NK-92 treated with Interleukin-12 subunit alpha and Interleukin-12 subunit beta, amount 100 ng/mL, for 24 hours (cell line): ENCODE data around the gene MILR1.
A peak's percentile ranks its signal among the peaks of the same experiment; 100 is the strongest.

ENCODE experiments used
- DNase-seq: peaks from one replicate; lab custom pipeline; 2025; lab: John Stamatoyannopoulos, UW

Gene MILR1

DNA sequence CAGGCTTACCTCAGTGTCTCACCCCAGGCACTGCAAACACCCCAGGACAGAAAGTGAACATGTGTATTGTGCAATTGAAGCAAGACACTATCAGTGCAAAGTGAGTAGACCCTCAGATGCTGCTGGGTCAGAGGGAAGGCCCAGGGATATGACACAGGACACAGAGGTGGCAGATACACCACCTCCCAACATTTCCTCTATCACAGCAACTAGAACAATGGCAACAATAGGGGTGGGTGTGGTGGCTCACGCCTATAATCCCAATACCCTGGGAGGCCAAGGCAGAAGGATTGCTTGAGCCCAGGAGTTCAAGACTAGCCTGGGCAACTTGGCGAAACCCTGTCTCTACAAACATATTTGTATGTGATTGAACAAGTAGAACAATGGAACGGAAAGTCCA lies 22.5 kb downstream of the MILR1 start:
- DNase-seq: no peak

DNA sequence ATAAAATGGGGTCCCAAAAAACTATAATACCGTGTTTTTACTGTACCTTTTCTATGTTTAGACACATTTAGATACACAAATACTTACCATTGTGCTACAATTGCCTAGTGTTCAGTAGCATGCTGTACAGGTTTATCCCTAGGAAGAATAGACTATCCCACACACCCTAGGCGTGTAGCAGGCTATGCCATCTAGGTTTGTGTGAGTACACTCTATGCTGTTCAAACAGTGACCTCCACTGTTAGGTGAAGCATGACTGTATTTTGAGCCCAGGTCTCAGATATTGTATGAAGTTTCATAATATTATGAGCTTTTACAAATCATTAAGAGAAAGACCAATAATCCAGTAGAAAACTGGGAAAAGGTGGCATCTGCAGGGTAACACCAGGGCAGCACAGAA lies 23.6 kb downstream of the MILR1 start:
- DNase-seq: no peak

DNA sequence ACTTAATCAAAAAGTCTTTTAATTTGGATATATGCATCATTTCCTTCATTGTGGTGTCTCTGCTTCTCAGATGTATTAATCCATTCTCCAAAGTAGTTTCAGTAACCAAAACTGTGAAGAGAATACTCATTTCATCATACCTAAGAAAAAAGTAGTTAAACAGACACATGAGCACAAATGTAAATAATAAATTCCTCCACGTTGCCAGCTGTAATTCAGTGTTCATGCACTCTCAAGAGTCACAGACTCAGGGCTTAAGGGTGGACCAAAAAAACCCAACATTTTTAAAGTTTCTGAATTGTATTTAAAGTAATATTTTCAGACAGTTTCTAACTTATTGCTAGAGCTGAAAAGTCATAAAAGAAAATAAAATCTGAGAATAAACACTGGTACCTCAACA lies 28.9 kb downstream of the MILR1 start:
- DNase-seq: no peak

DNA sequence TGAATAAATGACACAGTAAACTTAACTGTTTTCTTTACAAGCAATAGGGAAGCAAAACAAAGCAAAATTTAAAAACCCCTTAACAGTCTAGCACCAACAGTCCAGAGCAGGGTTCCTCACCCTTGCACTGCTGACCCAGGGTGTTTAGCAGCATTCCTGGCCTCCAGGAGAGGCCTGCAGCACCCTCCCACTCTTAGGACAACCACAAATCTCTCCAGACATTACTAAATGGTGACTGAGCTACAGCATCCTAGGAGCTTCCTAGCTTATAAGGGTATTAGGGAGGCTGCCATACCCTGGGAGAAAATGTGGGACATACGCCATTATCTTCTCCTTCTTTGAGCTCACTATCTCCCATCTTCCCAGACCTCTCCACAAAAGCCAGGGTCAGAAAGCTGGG lies 32.0 kb downstream of the MILR1 start:
- no peak for DNase-seq

DNA sequence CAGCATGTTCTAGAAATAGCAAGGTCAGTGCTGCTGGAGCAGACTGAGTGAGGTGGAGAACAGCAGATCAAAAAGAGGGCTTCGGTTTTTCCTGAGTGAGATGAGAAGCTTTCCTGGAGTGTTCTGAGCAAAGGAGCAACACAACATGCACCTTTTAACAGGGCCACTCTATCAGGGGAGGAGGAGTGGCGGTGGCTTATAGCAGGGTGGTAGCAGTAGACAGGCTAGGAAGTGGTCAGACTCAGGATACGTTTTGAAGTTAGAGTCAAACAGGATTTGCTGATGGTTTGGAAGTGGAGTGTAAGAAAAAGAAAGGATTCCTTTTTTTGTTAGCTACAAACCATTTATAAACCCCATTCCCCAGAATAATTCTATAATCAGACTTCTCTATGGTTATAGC lies 35.5 kb downstream of the MILR1 start:
- DNase-seq: no peak

DNA sequence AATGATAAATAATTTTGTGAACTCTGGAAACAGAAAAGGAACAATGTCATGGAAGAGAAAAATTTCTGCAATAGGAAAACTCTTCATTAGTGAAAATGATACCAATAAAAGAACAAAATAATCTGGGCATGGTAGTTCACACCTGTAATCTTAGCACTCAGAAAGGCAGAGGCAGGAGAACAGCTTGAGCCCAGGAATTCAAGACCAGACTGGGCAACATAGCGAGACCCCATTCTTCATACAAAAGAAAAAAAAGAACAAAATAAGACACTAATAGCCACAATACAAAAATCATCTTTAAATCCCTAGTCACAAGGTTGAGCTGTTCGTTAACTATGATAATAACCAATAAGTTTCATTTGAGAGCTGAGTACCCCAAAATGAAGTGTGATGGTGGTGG lies 39.4 kb downstream of the MILR1 start:
- DNase-seq: no peak

DNA sequence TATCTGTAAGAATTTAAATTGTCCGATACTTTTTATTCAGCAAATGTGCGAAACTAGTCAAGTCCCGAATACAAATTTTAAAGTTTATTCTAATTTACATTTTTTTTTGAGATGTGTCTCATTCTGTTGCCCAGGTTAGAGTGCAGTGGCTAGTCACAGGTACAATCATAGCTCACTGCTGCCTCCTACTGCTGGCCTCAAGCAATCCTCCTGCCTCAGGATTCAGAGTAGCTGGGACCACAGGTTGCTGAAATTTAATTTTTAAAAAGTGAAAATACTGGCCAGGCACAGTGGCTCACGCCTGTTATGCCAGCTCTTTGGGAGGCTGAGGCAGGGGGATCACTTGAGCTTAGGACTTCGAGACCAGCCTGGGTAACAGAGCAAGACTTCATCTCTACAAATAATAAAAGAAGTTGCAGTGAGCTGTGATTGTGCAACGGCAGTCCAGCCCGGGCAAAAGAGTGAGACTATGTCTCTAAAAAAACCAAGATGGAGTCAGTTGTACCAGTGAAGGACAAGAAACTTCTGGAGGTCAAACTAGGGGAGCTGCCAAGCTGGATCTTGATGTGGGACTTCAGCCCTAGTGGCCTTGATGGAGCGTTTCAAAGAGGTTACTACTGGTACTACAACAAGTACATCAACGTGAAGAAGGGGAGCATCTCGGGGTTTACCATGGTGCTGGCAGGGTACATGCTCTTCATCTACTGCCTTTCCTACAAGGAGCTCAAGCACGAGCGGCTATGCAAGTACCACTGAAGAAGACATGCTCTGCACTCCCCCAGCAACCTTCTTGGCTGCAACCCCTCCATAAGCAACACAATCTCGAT lies 42.3 kb downstream of the MILR1 start:
- peak; percentile 14 for DNase-seq

DNA sequence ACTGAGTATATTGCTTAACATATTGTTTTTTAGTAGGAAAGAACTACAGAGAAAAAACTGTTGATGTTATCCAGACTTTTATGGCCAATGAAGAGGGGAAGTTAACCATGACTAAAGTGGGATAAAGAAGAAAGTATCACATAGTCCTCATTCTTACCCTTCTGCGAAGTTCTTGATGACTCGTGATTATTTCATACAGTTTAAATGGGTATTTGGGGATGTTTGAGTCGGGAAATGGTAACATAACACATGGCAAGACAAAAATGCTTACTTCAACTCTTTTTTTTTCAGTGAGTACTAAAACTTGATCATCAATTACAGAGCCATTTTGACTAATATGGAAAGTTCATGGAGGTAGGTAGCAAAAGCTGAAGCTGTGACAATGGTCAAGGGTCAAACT lies 43.1 kb downstream of the MILR1 start:
- no peak for DNase-seq

DNA sequence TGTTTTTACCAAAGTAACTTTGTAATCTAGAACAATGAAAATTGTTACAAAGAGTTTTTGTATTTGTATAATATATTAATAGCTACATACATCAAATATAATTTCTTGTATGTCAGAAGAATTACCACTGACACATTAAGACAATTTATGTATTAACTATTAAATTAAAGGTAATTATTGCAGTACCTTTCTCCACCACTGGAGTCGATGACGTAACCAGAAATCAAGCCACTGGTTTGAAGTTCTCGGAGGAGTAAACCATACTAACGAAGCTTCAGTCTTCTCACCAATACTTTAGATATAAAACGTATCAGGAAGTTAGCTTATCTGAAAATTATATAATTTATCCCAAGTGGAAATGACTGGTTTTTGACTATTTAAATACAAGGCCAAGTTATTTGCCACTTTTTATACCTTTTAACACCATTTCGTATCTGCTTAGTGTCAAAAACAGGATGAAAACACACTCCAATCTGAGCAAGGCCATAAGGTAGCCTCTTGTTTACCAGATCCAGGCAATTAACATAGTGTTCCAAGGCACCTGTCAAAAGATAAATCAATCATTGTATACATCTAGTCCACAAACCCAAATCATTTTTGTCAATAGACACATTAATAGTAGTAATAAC lies 43.7 kb downstream of the MILR1 start:
- no peak for DNase-seq

DNA sequence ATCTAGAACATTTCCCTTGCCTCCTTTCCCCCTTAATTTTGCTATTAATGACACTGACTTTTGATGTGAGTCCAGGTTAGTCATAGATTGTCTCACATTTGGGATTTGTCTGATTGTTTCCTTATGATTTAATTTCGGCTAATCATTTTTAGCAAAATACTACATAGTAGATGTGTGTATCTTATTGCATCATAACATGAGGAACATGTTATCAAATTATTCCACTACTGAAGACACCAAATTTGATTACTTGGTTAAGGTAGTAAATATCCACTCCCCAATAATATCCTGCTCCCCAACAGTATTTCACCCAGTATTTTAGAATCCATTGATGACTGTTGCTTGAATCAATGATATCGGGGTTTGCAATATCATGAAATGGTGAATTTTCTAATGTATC lies 45.2 kb downstream of the MILR1 start:
- no peak for DNase-seq

DNA sequence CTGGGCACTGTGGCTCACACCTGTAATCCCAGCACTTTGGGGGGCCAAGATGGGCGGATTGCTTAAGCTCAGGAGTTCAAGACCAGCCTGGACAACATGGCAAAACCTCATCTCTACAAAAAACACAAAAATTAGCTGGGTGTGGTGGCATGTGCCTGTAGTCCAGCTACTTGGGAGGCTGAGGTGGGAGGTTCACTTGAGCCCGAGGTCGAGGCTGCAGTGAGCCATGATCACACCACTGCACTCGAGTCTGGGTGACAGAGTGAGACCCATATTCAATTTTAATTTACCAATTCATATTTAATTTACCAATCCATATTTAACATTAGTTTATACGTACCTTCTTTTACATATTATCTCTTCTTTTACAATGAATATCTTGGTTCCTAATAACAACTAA lies 46.4 kb downstream of the MILR1 start:
- DNase-seq: peak; percentile 5

DNA sequence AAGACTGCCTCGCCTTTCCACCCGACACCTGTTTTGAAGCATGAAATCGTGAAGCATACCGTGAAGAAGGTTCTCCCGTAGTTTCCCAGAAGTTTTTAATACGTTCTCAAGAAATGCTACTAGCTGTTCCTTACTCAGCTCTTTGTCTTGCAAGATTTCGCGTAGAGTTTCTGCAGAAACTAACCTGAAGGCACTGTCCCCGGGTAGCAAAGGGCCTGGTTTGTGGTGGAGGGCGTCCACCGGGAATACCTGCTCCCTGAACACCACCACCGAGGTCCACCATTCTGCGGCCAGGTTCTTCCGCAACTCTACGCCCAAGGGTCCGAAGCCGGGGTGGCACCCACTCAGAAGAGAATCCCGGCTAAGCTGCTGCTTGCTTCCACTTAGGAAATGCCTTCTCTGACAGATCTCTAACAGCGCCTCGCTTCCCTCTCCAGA lies 47.5 kb downstream of the MILR1 start:
- DNase-seq: peak; percentile 51

DNA sequence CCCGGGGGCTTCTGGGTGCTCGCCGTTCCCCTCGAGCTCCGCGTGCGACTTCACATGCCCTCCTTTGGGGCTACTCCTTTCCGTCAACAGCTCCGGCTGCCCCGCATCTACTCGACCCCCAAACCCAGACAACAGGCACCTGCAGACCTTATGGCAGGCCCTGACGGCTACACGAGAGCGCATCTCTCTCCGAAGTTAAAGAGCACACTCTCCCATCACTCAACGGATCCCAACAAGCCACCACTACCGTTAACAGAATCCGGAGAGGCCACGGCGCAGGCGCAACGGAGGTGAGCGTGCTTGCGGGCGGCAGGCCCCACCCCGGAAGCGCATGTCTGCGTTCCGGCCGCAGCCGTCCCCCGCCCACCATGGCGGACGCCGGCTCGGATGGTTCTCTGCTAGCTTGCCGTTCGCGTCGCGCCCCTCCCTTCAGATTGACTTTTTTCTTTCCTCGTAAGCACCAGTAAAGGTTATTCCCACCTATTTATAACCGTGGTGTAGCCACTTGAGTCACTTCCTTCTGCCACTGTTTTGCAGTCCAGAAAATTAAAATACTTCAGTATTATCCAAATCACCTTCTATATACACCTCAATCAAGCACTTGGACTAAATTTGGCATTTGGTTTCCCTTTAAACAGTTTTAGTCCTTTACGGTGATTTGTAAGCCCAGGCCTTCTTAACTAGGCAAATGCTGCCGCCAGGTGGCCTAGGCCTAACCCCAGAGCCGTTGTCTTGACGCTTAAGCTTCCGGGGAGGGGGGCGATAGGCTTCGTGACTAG lies 48.1 kb downstream of the MILR1 start, which contains the start of gene POLG2:
POLG2 (minus strand) TSS at position 269 of the 779 bp plus-strand sequence; CDS start at position 183, 86 bp downstream.
- DNase-seq: peak; percentile 87

DNA sequence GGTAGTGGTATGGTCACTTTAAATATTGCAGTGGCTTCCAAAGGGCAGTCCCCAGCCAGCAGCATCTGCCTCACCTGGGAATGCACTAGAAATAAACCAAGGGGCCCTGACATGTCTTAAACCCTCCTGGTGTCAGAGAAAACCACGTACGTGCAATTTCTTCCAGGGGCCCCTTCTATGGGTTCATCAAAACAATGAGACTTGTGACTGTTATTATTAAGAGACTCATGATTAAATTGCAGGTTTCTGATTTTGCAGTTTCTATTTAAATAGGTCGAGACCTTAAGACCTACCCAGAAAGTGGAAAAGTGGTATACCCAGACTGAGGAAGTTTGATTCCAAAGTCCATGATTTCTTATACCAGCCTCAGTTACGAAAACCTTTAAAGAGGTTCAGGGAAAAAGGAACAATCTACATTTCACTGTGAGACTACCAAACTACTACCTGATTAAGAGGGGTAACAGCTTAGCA lies 48.7 kb downstream of the MILR1 start:
- no peak for DNase-seq

DNA sequence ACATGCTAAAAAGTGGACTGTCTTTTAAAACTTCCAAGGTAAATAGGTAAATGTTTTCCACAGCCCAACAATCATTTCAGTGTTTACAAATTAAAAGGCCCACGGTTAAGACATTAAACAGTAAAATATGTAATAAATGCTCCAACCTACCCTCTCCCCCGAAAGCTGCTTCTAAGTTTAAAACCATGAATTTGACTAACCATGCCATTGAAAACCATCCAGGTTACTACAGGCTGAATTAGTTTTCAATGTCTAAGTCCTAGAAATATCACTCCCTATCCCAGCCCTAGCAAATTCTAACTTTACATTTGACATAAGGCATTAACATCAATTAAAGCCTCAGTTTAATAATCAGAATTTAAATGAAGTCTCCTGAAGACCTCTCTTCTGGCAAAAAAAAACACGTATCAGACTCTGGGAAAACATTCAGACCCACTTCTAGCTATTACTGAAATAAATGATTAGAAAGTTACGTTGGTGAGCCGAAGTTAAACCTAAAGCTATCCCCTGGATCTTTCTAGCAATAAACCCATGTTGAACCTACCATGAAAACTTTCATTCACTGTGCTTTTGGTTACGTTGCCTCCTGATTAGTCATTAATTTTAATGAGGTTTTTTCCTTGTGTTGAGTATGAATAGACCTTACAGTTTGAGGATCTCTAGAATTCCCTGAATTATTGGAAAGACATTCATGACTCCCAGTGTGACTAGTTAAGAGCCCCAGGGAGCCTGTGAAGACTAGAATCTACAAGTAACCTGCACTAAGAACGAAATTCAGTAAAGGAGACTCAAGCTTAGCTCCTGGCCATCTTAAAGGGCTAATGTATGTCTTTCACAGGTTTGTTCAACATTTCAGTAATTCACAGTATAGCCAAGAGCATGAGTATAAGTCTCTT lies 49.6 kb downstream of the MILR1 start:
- DNase-seq: no peak

DNA sequence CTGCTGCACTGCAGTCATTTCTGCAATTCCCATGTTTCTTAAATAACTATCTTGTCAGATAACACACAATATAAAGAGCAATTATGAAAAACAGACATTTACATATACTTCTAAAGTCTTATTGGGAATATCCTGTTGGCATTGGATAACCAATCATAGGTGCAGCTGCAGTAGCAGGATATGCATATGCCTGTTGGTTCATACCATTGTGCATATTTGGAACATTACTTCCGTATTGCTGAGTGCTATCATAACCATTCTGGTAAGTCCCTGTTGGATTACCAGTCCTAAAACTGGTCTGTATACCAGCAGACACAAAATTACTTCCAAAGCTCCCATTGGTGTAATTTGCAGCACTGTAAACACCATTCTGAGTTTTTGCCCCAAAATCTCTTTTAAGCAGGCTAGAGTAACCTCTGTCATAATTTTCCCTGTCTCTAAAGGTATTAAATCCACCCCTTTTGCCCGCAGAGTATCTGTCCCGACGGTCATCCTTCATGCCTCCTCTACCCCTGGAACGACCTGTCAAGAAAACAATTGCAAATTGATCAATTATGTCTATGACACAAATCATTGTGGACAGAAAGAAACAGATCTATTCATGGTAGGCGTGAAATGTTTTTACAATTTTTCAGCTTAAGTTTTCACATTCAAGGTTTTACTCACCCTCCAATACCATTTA lies 51.0 kb downstream of the MILR1 start:
- no peak for DNase-seq

DNA sequence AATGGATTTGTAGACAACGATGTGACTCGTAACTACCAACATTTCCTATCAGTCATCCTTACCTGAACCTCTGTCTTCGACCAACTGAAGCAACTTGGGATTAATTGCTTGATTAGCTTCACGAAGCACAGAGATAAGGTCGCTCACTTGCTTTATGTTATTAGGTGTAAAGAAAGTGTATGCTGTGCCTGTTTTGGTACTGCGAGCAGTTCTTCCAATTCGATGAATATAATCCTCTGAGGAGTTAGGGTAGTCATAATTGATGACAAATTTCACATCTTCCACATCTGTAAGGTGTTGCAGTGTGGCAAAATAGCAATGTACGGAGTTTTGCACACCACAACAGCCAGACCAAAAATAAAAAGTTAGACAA lies 51.6 kb downstream of the MILR1 start:
- DNase-seq: no peak

DNA sequence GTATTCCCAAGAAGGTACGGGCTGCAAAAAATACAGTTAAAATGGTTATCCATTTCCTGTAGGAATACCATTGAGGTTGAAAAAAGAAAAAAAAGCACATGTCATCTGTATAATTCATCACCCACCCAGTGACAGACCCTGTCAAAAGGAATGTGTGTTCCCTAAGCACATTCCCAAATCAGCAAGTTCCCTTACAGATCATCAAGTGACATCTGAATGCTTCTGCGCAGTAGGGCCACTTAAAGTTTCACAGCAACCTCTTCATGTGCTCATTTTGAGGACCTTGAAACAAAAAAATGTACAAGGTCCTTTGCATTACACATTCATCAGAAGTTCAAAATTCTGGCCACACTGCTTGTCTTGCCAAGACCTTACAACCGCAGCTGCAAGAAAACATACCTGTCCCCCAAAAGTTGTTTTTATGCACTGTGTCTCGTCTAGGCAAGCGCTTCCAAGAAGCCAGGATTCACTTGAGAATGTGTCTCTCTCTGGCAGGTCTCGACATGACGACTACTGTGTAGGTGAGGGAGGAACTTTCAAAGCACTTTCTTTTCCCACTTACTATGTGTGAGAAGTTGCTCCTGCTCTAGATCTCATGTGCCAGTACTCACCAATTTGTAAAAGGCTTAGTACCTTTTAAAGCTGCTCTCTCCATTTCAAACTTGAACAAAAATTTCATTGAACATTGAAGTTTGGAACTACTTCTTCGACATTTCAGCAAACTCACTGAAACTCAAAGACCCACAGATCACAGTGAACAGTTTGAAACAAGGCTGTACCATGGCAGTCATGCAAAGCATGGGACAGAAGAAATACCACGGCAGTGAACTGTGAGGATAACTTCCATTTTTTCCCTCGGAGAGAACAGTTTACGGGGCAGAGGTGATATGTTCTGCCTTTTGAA lies 52.2 kb downstream of the MILR1 start:
- DNase-seq: no peak

DNA sequence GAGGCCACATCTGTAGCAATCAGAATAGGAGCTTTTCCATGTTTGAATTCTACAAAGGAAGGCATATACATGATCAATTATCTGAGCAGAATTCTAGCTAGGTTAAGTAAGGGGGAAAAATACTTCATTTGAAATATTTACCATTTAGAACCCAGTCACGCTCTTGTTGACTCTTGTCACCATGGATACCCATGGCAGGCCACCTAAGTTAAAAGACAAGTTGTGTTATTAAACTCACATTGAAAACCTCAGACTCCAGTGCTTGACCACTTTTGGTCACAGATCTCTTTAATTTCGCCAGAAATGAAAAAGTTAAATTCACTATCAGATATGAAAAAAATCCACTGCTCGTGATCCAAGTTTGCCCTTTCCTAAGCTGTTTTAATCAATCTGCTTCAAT lies 53.1 kb downstream of the MILR1 start:
- DNase-seq: no peak

DNA sequence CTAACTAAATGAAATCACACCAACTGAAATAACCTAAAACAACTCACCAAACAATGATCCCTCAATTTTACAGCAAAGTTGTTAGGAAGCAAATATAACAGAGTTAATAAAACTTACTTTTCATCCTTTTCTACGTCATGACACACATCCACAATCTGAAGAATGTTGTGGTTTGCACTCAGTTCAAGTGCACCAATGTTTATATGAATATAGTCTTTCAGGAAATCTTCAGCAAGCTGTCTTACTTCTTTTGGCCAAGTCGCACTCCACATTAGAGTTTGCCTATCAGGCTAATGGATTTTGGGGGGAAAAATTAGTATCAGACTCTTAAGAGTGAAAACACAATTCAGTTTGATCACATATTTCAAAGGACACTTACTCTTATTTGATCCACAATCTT lies 53.9 kb downstream of the MILR1 start:
- no peak for DNase-seq
